Activated CD4-positive, alpha-beta T cell treated with anti-CD3 and anti-CD28 coated beads, Interleukin-2, Interleukin-6, amounts not matched to agents 100 ng/mL and 50 ng/mL, durations not matched to agents 16 hours and 8 hours (primary cell): ENCODE data around the gene PPP3CB.

Source experiments
- DNase-seq: peaks from one replicate; pipeline ENCODE4 v3.0.0-alpha.2; 2020

The PPP3CB gene

DNA sequence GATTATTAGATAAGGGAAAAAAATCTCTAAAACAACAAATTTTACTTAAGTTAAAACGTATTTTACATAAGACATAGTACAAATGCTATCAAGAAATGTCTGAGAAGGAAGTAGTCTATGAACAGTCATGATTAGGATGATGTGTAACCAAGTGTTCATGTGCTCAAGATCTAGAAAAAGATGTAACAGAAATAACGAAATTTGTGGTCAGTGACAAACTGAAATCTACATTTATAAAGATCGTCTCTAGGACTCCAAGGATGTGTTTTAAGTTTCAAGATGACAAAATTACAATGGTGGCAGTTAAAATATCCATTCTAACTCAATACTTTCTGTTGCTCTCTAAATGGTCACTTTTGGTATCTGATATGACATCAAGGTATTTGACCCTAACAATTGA lies 17.2 kb downstream of the PPP3CB start:
- DNase-seq: peak; percentile 79

DNA sequence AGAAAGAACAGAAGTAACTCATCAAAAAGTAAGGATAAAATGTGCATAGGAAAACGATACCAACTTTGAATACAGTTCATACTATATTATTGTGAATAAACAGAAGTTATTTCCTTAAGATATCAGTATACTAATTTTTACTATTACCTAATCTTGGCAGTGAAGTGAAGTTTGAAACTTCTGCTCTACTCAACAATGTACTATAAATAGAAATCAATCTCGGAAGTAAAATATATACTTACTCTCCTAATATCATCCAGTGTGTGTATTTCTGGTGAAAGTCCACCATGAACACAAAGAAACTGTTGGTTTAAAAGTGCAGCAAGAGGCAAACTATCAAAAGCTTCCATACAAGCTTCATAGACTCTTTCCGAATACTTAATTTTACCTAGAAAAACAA lies 24.6 kb downstream of the PPP3CB start:
- no peak for DNase-seq

DNA sequence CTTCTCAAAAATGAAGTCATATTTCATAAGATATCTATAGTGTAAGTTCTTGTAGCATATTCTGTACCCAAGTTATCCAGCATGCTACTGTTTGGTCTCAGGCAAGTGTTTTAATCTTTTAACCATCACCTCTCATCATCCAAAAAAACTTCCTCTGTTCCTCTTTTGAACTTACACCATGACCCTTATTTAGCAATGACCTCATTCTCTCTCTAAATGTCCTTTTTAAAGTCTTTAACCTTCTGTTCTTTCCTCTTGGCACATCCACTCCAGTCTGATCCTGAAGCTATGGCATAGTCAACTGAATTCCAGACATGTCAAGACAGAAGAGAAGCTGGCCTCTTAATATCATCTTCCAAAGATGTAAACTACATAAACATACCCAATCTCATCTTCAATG lies 26.2 kb downstream of the PPP3CB start:
- no peak for DNase-seq

DNA sequence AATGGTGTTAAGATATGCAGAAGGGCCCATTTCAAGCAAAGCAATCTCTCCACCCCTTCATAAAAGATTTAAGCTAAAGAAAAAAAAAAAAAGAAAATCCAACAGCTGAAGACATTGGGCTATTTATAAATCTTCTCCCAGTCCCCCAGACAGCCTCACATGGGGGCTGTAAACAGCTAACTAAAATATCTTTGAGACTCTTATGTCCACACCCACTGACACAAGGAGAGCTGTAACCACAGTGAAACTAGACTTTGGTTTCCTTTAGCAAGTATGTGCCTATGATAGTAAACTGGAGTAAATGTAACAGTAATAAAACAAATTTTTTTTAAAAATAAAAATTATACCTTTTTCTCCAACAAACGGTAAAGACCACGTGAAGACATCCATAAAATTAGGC lies 28.6 kb downstream of the PPP3CB start:
- no peak for DNase-seq

DNA sequence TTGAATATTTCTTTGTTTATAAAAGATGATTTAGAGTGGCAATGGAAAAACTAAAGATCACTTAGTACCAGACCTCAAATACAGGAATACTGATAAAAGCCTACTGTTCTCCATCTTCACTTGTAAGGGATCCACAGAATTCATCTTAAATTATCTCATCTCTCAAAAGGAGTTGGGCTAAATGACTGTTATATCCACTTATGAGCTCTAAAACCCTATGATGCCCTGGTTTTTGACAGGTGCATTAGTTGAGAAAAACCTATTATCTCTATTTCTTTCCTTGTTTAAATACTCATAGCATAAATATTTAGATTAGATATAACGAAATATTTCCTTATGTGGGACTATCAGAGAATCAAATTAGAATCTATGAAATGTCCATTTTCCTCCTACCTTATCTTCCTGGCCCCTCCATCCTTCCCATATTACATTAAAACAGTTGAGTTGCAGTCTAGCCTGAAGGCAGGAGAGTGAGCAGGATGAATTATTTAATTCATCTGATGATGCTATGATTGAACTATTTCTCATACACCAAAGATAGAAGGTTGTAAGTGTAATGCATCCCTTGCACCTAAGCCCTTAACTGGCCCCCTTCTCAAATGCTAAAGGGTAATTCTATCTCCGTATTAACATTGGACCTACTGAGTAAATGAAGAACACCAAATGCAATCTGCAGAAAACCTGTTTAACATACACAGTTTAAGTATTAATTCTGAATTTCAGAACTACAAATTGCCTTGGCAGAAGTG lies 29.7 kb downstream of the PPP3CB start:
- no peak for DNase-seq

DNA sequence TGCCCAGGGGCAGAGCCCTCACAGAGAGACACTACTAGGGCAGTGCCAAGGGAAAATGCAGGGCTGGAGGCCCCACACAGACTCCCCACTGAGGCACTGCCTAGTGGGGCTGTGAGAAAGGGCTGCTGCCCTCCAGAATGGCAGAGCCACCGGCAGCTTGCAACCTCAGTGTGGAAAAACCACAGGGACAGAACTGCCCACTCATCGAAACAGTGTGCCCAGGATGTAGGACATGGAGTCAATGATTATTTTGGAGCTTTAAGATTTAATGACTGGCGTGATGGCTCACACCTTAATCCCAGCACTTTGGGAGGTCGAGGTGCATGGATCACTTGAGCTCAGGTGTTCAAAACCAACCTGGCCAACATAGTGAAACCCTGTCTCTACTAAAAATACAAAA lies 34.9 kb downstream of the PPP3CB start:
- DNase-seq: no peak

DNA sequence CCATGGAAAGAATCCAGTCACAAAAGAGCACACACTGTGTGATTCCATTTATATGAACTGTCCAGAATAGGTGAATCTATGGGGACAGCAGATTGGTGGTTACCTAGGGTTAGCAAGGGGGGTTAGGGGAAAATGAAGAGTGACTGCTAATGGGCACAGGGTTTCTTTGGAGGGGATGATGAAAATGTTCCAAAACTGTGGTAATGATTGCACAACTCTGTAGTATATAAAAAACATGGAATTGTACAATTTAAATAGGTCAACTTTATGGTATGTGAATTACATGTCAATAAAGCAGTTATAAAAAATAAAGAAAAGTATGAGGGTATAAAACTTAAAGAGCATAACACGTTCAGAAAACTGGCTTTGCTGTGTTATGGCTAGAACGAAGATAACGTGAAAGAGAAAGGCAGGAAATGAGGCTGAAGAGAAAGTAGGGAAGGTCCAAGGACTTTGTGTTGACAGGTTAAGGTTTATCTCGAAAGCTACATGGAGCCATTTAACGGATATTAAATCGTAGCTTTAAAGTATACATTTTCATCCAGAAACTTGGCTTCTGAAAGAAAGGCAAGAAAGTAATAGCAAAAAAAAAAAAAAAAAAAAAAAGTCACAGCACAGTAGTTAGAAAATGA lies 36.0 kb downstream of the PPP3CB start:
- no peak for DNase-seq

DNA sequence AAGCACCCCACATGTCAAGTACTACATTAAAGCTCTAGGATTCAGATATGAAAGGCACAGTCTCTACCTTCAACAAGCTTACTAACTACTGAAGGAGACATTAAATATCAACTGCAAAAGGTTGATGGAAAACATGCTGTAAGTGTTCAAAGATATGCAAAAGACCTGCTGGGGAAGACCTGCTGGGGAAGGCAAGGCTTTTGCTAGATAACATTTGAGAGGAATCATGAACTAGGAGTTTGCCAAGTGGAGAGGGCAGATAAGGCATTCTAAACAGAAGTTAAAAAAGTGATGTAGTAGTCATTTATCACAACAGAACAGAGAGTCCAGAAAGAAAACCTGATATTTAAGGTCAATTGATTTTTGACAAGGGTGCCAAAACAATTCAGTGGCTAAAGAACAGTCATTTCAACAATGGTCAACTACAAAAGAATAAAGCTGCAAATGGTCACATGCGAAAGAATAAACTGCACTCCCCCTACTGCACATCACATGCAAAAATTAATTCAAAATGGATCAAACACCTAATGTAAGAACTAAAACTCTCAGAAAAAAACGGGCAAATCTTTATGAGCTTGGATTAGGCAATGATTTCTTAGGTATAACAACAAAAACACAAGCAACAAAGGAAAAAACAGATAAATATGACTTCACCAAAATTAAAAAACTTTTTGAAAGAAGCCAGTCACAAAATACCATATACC lies 39.5 kb downstream of the PPP3CB start:
- no peak for DNase-seq

DNA sequence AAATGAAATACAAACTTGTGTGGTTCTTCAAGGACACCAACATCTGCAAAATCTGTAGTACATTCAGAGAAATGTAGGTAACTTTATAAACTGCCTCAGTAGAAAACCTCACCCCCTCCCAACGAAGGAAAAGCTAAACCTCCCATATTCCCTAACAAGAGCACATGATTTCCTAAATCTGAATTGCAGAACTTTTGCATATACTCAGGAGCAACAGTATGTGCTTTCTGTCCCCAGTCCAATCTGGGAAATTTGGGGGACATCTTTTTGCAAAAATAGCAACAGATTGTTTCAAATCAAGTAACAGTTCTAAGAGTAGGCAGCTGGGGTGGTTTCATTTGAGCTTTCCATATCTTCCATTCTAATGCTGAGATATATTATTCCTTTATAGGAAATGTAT lies 46.7 kb downstream of the PPP3CB start:
- no peak for DNase-seq

DNA sequence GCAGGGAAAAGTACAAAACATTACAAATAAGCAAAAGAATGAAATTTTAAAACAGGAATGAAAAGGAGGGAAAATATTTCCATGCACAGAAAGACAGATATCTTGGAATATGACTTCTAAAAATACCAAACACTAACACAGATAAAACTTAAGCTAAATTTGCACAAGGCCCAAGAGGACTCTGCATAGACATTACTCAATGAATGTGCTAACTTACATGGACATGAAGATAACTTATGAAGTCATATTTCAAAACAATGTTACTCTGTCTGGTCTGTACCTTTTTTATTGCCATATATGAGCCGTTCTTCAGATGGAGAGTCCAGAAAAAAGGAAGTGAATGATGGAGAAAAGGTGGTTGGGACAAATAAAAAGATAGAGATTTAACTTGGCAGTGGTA lies 47.4 kb downstream of the PPP3CB start:
- DNase-seq: no peak

DNA sequence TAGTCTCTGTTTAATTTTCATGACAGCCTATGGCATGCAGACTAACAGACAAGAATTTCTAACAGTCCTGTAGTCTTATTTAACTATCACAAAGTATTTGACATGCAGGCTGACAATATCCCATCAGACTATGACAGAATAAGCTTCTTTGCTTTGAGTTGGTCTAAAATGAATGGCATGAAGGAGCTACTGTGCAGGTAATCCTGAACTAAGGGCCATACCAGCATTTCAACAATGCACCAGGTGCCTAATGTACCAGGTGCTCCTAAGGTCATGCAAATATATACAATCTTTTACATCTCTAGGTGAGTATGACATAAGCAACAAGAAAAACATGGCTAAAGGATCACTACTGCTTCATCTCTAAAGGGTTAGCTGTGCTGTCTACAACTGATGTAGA lies 48.9 kb downstream of the PPP3CB start:
- DNase-seq: no peak

DNA sequence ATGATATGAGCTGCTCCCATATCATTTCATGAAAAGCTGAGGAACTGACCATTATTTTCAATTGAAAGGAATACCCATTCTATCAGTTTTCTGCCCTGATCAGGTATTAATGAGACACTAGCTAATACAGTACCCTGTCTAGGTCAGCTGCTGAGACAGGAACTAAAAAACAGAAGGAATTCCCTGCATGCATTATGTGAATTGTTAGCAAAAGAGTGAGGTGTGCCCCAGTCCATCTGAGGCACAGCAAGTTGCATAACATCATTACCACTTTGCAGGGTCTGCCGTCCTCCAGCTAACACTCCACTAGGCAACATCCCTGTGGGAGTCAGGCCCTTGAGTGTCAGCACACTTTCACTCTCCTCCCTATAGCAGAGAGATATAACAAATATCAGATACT lies 51.4 kb downstream of the PPP3CB start:
- DNase-seq: no peak

DNA sequence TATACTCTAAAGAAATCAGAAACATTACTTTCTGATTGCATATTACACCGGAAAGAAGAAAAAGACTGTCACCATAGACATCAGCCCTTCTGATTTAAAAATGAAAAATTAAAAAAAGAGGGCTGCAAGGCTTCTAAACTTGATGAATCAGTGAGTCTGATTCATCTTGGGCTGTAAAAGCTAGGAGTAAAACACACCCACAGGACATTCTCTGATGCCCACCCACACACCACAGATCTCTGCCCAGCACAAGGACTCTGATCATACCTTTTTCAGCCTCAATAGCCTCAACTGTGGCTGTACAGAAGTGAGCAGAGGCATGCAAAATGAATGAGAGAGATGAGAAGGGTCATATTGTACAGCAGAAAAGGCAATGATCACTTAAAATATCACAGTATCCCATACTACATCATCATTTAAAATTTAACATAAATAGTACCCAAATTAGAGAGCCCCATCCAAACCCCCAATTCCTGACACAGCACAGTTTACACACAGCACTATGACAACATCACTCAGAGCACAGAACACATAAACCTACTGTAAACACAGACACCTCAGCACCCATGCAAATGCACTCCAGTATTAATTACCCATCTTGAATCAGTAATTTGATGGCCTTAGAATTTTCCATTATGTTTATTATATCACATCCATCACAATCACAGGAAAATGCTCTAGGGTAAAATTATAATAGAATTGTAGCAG lies 56.1 kb downstream of the PPP3CB start:
- no peak for DNase-seq

DNA sequence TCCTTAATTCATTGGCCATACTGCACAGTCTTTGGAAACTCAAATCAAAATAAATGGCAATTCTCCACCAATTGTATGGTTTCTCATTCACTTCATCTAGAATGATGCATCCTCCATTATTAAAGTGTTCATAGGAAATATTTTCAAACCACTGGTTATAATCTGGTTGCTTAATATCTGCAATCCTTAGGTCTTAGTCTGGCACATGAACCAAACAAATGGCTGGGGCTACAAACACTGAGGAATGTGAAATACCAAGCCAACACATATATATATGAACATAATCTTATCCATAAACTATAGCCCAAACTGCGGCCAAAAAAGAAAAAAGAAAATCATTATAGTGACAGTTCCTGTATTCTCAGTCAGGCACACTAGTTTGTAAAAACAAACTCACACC lies 56.8 kb downstream of the PPP3CB start:
- DNase-seq: no peak

DNA sequence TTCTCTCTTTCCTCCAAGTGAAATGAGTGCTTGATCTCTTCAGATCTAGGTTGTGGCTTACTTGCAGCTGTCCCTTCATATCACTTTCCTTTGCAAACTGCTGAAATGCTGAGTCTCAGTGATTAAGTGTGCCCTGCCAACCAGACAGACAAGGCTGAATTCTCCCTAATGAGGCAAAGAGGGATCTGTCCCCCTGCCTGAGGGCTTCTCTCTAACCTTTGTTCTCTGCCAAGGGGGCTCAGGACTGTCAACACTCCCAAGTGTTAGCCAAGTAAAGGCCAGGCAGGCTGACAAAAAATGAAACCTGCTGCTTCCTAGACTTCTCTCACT lies 62.3 kb downstream of the PPP3CB start, which contains the start of gene MSS51:
Gene MSS51 (minus strand): TSS at position 24 of the 330 bp plus-strand sequence. CDS start 5,277 bp downstream, outside the sequence.
- DNase-seq: peak; percentile 29

DNA sequence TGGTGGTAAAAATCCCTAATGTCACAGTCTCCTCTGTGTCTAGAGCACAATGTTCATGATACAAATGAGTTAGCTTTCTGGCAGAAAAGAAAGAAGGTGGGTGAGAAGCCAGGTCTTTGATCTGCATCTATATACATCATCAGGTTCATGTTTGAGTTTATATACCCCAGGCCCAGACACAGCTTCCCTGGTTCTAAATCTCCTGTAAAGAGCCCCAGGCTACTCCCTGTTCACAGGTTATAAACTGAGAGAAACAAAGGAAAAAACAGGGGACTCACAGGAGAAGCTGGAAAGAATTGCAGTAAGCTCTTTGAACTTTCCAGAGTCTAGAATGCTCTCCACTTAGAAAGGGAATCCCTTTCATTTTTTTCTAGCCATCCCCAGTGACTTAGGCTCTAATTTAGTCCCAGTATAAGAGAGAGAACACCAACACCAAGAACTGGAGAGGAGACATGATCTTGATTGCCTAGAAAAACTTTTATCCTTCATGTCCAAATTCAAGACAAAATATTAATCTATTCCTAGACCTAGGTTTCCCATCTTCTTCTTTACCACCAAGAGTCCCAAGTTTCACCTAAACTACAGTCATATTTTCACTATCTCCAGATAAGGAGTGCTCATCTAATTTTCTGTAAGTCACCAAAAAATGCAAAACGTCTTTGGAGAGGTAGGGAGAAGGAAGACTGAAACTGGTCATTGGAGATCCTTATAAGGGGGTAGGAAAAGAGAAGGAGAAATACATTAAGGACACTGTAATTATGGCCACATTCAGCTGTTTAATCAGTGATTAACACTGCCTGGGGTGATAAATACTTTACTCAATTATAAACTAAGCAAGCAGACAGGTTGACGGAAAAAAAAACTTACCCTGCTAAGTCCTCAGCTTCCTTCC lies 62.9 kb downstream of the PPP3CB start:
- no peak for DNase-seq

DNA sequence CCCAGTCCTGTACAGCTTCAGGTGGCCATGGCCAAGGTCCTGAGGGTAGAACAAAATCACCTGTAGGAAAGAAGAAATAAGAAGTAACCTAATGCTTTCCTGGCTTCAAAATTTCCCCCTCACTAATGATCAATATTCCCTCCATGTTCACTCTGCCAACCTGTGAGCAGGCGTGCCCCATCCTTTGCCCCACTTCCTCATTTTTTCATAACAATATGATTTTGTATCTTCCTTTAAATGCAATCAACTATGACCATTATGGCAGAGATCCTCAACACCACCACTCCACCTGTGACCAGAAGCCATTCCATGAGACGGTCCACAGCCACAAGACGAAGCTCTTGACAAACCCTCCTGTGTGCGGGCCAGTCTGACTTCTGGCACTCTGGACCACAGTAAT lies 69.5 kb downstream of the PPP3CB start:
- DNase-seq: no peak

DNA sequence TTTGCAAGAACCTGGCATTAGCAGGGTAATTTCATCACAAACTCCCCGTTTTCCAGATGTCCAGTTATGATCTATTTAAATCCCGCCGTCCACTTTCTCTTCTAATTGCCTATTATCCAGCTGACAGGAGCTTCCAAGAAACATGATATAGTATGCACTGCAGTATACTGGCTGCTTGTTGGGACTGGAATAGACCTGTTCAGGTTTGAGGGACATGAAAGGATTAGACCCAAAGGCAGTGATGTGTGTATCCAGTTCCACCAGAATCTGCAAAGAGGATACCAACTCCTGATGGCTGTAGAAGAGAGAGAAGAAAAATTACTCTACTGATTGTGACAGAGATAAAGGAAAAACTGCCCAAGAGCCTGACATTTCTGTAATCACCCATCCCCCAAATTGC lies 71.3 kb downstream of the PPP3CB start:
- no peak for DNase-seq

DNA sequence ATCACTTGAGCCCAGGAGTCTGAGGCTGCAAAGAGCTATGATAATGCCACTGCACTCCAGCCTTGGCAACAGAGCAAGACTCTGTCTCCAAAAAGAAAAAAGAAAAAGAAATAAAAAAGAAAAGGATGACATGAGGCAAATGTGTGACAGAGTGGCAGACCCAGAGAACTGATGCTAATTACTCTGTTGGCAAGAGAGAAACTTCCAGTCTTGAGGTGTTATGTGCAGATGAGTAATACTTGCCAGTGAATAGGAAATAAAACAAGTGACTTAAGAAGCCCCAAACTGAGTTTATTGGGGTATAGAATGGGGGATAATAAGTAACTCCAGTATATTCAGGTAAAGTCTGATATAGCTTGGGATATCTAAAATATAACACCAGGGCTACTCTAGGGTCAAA lies 72.5 kb downstream of the PPP3CB start:
- DNase-seq: peak; percentile 20

DNA sequence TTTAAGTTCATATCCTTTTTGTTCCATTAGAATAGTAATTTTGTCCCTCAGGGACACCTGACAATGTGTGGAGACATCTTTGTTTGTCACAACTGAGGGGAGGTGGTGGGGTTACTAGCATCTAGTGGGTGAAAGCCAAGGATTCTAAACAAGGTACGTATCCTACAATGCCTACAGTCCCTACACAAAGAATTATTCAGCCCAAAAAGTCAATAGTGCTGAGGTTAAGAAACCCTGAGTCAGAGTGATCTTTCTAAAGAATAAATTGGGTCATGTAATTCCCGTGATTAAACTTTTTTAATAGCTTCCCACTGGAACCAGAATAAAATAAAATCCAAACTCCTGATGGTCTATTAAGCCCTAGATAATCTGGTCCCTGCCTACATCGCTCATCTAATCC lies 79.3 kb downstream of the PPP3CB start:
- DNase-seq: no peak

DNA sequence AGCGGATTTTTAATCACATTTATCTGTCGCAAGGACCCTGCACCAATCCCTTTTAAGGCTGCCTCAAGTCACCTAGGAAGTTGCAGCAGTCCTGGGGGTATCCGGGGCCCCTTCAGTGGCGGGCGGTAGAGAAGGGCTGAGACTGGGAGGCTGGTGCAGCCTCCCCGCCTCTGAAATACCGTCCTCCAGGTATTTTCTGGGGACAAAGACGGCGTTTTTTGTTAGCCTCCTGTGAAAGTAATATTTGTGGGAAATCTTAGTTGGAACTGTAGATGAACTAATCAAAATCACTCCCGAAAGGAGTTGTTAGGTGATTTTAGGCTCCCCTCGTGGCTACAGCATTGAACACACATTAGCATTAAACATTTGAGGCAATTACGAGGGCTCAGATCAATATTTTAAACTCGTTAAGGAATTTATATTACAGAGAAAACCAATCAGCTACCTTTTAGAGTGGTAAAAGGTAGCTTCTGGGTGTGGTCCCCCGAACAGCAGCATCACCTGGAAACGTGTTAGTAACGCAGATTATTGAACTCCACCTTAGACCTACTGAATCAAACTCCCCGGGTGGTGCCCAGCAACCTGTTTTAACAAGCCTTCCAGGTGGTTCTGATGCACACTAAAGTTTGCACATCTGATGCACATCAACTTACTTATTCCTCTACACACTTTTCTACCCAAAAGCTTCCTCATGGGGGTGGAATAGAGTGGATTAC lies 81.4 kb downstream of the PPP3CB start:
- DNase-seq: no peak
